HPDE6-E6E7 (cell line): ENCODE measurements around the gene TRAF5.

Experiments
- DNase-seq: peaks from one replicate; pipeline ENCODE4 v3.0.0; 2011; ENCODE audit warnings: missing footprints; ENCODE audit errors: extremely low spot score

Gene TRAF5

DNA sequence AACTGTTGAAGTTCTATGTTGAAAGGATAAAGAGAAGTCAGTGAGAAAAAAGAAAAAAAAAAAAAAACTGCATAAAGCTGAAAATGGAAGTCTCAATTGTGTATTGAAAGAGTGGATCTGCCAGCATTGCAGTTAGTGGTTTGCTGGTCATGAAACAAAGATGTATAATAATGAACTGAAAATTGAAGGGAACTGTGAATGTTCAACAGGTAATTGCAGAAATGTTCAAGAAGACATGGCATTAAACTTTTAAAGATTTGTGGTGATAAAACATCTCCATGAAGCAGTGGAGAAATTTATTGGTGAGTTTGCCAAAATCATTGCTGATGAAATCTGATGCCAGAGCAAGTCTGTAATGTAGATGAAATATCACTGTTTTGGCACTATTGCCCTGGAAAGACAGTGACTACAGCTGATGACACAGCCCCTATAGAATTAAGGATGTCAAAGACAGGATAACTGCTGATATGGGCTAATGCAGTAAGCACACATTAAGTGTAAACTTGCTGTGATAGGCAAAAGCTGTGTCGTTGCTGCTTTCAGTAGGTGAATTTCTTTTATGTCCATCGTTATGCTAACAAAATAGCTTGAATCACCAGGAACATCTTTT is 94.3 kb downstream of the TRAF5 start:
- no peak for DNase-seq

DNA sequence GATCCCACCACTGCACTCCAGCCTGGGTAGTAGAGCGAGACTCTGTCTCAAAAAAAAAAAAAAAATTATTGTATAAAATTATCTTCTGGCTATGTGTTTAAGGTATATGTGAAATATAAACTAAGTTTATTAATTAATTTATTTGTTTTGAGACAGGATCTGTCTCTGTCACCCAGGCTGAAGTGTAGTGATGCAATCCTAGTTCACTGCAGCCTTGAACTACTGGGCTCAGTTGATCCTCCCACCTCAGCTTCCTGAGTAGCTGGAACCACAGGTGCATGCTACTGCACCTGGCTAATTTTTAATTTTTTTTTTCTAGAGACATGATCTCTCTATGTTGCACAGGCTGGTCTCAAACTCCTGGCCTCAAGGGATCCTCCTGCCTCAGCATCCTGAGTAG is 97.4 kb downstream of the TRAF5 start:
- no peak for DNase-seq
